SH-SY5Y (cell line): Measurements from ENCODE around the gene SRRD.

Experiments used
- GATA2 ChIP-seq: IDR thresholded peaks from 2 replicates; pipeline ENCODE4 v1.6.1; 2011; ENCODE audit warnings: mild to moderate bottlenecking, low read depth, low read length
- GATA3 ChIP-seq: IDR thresholded peaks from 2 replicates; pipeline ENCODE4 v1.6.1; 2011; ENCODE audit warnings: low read depth, mild to moderate bottlenecking, low read length, moderate library complexity

The SRRD gene

DNA sequence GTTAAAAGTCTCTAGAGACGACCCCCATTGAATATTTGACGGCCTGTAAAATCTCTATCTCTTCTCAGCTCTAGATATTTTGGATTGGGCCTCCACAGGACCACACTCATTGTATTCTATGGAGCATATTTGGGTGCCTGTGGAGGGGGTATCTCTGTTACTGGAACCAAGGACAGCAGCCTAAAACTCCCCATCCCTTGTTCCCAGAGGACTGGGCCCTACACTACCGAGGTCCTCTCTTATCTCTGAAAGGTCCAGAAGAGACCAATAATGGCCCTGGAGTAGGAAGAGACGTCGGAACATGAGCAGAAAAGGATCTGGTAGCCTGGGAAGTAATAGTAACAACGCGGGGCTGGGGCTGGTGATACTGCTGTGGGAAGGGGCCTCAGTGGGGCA is 636 bp upstream of the SRRD start:
- TF ChIP-seq GATA3 (no peak), GATA2 (no peak)

DNA sequence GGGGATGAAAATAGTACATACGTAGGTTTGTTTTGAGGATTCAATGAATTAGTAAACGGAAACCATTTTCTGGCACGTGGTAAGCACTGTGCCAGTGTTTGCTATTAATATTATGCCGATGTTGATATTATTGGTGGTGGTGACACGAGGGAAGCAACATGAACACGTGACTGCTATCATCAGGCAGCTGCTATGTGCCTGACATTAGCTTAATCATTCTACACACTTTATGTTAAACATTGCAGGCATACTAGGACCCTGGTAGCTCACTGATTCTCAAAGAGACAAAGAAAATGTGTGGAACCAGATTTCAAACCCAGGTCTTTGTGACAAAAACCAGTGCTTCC is 656 bp downstream of the SRRD start:
- TF ChIP-seq GATA3: no peak
- no peak for TF ChIP-seq GATA2

DNA sequence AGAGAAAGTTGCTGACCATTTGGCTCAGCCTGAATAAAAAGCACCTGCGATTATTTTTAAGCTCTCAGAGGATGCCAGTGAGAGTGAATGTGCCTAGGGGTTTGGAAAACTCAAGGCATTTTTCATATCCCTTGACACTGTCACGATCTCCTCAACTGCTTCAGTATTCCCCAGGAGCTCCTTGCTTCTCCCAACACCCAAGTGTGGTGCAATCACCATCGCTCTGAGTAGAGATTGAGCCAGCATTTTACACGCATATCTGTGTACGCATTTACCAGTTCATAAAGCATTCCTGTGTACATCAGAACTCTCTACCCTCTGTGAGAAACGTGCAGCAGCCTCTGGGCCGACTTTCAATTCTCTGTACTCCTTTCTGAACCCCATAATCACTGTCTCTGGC is 1.3 kb downstream of the SRRD start:
- TF ChIP-seq GATA2: no peak
- TF ChIP-seq GATA3: no peak

DNA sequence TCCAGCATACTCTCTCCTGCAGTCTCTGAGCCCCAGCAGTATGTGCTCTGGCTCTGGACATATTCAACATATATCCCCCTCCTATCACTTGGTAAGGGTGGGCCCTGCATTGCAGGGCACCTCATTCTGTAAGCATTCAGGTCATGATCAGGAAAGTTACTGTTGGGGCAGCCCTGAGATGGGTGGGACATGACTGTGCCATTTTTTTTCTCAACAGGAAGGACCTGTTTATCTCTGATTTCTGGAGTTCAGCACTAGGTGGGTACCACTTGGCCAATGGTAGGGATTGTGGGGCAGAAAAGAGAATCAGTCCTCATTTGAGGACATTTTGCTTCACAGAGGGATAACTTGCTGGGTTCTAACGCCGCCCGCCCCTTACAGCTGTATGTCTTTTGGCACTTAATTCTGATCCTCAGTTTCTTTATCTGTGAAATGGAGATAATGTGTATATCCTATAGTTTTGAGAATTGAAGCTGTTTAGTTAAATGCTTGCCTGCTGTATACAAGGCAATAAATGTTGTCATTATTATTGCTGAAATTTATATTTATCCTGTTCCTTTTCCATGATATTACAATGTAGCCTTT is 2.2 kb downstream of the SRRD start:
- TF ChIP-seq GATA2 (no peak), GATA3 (no peak)

DNA sequence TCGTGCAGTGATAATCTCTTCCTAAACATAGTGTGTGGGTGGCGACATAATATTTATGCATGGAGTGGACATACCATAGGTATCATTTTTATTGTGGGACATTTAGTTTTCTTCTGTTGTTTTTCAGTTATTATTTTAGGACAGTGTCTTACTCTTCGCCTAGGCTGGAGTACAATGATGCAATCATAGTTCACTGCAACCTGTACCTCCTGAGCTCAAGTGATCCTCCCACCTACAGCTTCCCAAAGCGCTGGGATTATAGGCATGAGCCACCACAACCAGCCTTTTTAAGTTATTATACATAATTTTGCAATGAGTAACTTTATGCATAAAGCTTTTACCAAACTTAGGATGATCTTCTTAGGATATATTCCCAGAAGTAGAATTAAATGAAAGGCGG is 2.7 kb downstream of the SRRD start:
- no peak for TF ChIP-seq GATA3
- TF ChIP-seq GATA2: no peak

DNA sequence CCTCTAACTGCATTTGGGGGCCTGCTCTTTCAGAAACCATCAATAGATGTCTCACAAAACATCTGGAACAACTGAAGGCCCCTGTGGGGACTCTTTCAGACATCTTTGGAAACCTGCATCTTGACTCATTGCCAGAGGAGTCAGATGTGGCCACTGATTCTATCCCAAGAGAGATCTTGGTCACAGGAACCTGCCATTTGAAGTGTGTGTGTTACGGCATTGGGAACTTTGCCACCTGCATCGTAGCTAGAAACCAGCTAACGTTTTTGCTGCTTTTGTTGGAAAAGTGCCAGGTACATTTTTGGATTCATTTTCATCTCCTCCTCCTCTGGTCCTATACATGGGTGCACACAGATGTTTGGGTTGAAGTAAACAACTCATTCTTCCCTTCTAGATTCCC is 4.3 kb downstream of the SRRD start:
- no peak for TF ChIP-seq GATA3
- TF ChIP-seq GATA2: no peak

DNA sequence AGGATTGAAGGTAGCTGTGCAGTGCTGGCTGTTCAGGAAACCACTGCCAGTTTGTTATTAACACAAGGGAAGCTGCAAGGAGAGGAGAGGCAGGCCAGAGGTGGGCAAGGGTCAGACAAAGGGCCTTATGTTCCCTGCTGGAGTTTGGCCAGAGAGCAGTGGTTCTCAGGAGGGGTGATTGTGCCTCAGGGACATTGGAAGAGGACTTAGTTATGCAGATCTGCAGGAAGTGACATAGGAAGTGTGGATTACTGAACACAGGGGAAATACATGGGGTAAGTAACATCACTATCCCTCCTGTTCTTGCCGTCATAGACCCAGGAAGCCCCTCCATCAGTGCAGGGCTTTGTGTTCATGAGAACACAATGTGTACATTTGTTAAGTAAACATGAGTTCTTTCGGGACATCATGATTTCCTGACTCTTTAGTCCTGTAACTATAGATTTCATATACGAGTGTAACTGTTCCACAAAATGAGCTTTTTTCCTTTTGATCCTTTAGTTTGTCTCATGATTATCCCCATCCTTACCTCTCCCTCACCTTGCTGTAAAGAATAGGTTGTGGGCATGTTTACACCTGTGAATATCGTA is 5.9 kb downstream of the SRRD start:
- no peak for TF ChIP-seq GATA2
- TF ChIP-seq GATA3: no peak

DNA sequence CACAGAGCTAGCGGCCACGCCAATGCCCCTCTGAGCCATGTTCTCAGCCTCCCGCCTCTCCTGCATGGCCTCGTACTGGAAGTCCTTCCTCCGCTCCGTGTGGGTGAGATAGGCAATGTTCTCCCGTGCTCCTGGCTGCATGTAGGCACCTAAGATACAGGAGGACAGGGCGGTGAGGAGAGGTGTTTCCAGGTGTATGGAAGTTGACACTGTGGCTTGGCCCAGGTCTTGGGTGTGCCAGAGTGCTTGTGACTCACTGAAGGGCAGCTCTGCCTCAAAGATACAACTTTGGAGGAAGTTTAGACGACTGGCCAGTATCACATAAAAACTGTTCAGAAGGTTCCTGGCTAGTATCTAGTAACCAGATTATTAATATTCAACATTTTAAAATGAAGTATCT is 8.5 kb downstream of the SRRD start:
- no peak for TF ChIP-seq GATA2
- TF ChIP-seq GATA3: no peak

DNA sequence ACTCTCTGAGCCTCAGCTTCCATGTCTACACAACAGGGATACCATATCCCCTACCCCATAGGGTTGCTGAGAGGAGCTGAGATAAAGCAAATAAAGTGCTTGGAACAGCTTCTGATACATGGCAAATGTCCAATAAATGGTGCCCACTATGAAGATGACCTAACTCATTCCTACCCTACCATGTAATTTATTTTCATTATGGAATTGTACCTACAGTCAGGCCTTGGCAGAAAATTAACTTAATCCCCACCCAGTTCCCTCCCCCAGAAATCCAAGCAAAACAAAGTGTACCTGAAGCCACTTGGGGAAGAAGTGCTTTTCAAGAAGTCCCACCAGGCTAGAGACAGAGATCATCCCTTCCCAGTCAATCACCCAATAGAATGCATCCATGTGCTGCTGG is 10.8 kb downstream of the SRRD start:
- TF ChIP-seq GATA3: no peak
- TF ChIP-seq GATA2: no peak

DNA sequence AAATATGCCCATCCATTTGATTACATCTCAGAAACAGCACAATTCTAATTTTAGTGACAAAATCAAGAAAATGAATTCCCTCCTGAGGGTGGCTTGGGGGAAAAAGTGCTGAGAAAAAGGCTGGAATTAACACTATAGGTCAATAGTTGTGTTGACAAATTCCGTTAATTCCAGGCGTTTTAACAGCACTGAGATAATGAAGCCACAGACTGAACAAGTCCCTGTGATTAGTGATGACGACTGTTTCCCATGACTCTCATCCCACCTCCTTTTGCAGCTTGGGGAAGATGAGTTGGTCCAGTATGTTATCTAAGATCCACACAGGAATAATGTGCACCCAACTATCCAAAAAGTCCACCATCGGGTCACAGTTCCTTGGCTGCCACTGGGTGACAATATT is 12.8 kb downstream of the SRRD start:
- TF ChIP-seq GATA2: no peak
- no peak for TF ChIP-seq GATA3

DNA sequence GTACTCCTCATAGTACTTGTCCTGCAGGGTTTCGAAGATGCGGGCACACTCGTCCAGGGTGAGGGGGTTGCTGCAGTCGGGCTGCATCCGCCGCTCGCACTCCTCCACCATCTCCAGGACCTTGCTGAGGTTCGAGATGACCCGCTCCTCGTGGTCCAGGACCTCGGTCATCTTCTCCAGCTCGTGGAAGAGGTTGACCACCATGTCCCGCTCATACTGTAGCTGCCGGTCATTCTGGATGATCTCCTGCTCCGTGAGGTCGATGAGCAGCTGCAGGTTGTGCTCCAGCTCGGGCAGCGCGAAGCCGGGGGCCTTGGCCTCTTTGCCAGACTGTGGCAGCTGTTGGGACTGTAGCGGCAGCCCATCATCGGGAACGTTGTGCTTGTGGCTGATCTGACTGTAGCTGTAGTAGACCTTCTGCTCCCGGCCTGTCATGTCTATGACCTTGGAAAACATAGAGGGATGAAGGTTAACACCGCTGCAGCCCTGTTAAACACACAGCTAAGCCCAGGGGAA is 15.6 kb downstream of the SRRD start:
- TF ChIP-seq GATA3 (no peak), GATA2 (no peak)

DNA sequence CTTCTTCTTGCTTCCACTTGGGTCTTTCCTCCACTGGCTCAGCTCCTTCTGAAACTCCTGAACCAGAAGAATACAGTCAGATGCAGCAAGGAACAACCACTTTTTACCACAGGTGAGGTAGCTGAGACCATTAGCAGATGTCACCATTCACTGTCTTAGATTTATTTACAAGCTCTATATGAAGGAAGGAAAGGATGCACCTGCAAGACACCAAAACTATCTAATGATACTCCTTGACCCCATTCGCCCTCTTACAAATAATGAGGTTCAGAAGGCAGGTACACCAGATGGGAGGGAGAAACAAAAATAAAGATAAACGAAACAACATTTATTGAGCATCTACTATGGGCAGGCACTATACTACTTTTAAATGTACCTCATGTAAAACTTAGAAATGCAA is 18.3 kb downstream of the SRRD start:
- TF ChIP-seq GATA3 (no peak), GATA2 (no peak)

DNA sequence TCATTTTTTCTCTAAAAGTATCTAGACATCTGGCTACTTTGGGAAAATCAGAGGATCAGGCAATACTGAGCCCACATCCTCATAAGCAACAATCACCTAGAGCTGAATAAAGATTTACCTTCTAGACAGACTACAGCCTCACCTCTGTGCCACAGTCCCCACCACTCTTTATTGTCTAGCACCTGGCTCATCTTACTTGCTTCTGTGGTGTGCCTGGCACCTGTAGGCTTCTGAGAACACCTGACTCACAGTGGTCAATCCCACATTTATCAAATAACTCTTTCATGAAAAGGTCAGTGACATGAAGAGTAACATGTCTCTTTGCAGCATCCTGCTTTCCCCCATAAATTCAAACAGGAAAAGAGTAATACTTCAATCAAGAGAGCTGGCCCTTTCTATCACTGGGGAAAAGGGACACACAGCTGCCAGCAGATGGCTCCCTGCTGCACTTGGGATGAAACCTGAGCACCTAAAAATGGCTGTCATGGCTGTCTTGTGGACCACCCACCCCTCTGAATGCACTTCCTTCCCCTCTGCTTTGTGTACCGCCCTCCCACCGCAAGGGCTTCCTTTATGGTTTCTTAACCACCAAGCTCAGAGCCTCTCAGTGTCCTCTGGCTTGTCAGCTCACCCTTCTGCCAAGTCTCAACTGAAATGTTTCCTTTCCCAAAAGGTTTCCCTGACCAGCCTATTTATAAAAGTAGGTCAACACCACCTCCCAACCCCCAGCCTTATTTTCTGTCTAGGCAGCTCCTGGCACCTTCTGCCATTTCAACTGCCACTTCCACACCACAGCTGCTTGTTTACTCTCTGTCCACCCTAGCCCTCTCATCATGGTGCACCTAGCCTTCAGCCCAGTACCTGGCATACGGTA is 19.2 kb downstream of the SRRD start:
- TF ChIP-seq GATA3 (no peak), GATA2 (no peak)

DNA sequence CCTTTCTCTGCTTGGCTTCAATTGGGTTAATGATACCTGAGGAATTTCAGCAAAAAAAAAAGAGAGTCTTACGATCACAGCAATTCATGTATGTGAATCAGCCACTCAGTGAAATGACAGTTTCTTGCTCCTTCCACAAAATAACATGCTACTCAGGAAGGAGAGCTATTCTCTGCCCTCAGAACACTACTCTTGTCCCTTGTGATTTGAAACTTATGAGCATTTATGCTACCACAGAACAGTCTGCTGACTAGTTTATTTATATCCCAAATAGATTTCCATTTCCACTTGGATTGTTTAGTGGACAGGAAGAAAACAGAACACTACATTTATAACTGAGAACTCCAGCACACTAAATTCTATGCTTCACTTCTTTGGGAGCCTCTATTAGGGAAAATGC is 20.1 kb downstream of the SRRD start:
- TF ChIP-seq GATA3: no peak

DNA sequence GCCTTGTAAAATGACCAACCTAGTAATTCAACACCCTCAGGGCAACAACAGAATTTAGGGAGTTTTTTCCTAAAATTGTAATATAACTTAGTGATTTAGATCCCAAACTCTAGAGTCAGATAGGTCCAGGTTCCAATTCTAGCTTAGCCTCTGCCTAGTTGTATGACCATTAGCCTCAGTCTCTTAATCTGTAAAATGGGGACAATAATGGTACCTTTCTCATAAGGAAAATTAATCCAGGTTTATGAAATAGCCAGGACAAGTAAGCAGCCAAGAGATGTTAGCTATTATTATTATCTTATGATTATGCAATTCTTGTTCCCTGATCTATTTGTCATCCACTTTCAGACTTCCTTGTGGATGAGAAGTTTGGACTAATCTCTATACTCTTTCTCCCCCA is 24.5 kb downstream of the SRRD start:
- TF ChIP-seq GATA3 (no peak), GATA2 (no peak)
